RWPE2 (cell line): Measurements from ENCODE around the gene BRD9.
A peak's percentile ranks its signal among the peaks of the same experiment; 100 is the strongest.
"Not testable (repeated sequence)": the region's sequence is repeated elsewhere in the genome, so short reads cannot be mapped to it uniquely, and the experiment has no call there.

Source experiments
- ATAC-seq: fragments of 200-7000 bp; cut with Tn5 transposase; 3 replicates; pipeline ENCODE4 v1.9.1; 2021; ENCODE audit warnings: low read depth
- DNase-seq: peaks from one replicate; pipeline ENCODE4 v3.0.0-alpha.2; 2020; ENCODE audit warnings: low spot score
- H3K27ac ChIP-seq: fragments of 450-650 bp; 2 replicates; pipeline ENCODE4 v1.5.1; 2017; ENCODE audit warnings: mild to moderate bottlenecking; ENCODE audit not compliant: poor library complexity, severe bottlenecking
- H3K27me3 ChIP-seq: fragments of 250-450 bp; sonication (Bioruptor Pico); 2 replicates; pipeline ENCODE4 v1.5.1; 2021; ENCODE audit warnings: mild to moderate bottlenecking, moderate library complexity; ENCODE audit not compliant: insufficient read depth, poor library complexity, severe bottlenecking
- H3K36me3 ChIP-seq: fragments of 250-450 bp; sonication (Bioruptor Pico); 2 replicates; pipeline ENCODE4 v1.5.1; 2020; ENCODE audit warnings: low read depth, mild to moderate bottlenecking, moderate library complexity
- H3K4me1 ChIP-seq: fragments of 250-450 bp; sonication (Bioruptor Pico); 2 replicates; pipeline ENCODE4 v1.5.1; 2021; ENCODE audit warnings: mild to moderate bottlenecking, moderate library complexity; ENCODE audit not compliant: insufficient read depth, poor library complexity, severe bottlenecking
- H3K4me3 ChIP-seq: fragments of 250-450 bp; sonication (Bioruptor Pico); 2 replicates; pipeline ENCODE4 v1.5.1; 2021; ENCODE audit warnings: mild to moderate bottlenecking, moderate library complexity; ENCODE audit not compliant: severe bottlenecking
- H3K9me3 ChIP-seq: fragments of 250-450 bp; sonication (Bioruptor Pico); 2 replicates; pipeline ENCODE4 v1.5.1; 2021; ENCODE audit warnings: mild to moderate bottlenecking, moderate library complexity; ENCODE audit not compliant: severe bottlenecking
- CTCF ChIP-seq: fragments of 450-650 bp; IDR thresholded peaks from one replicate; pipeline ENCODE4 v1.5.1; 2017; ENCODE audit warnings: mild to moderate bottlenecking, moderate library complexity; ENCODE audit not compliant: poor library complexity, severe bottlenecking

BRD9 gene

DNA sequence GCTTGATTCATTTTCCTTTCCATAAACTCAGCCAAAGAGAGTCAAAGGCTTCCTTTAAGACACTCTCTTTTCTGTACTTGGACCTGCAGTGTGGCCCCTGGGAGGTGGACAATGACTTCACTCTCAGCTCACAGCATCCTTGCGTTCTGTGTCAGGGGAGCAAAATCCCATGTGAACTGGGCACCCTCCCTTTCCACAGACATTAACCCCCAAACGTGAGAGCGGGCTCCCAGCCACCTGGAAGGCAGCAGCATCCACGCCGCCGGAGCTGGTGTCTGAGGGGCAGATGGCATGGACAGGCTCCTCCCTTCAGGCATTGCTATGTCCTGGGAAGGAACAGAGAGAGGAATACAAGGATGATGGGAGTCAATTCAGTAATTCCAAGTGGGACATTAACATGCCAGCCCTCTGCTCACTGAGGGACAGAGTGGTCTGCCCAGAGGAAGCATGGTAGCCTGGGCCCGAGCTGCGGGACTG lies 39.6 kb upstream of the BRD9 start:
- Histone ChIP-seq H3K9me3 (no peaks in the 10 kb centered on the region), H3K36me3 (no peaks in the 10 kb centered on the region), H3K4me1 (no peaks in the 10 kb centered on the region), H3K27ac (no peak overlapping the region), H3K27me3 (peaks cover 4% of the 10 kb centered on the region), H3K4me3 (no peak overlapping the region)
- DNase-seq (peak; percentile 57), ATAC-seq (no peak)
- TF ChIP-seq CTCF: no peak

DNA sequence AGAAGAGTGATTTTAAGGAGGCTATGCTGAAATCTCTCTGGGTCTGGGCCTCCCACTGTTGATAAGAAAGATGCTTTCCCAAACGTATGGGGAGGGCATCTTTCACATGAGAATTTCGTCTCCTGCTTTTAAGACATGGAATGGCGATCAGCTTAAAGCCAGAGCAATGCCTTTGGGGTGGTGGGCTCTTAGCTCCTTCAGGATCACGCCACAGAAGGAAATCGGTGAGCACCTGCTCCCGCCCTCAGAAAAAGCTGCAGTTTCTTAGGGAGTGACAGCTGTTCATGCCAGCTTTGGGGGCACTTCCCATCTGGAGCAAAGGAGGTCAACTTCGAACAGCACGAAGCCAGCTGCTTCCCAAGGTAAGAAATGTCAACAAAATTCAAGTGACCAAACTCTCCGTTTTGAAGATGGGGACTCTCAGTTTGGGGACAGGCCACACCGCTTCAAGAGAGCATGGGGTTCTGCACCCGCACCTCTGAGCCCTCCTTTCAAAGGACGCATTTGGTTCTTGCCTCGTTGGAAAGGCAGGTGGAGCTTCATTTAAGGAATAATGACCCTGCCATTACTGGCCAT lies 39.1 kb upstream of the BRD9 start:
- Histone ChIP-seq H3K27ac (no peak overlapping the region), H3K9me3 (no peaks in the 10 kb centered on the region), H3K27me3 (peaks cover 9% of the 10 kb centered on the region), H3K4me1 (no peaks in the 10 kb centered on the region), H3K36me3 (no peaks in the 10 kb centered on the region), H3K4me3 (no peak overlapping the region)
- no peak for ATAC-seq
- peak; percentile 29 for DNase-seq
- no peak for TF ChIP-seq CTCF

GRCh38 chr5:930866-931265 lies 38.3 kb upstream of the BRD9 start:
- Histone ChIP-seq H3K27ac (no peak overlapping the region), H3K4me1 (no peaks in the 10 kb centered on the region)

GRCh38 chr5:929596-929995 lies 37.0 kb upstream of the BRD9 start:
- no peaks in the 10 kb centered on the region for H3K4me1 ChIP-seq
- no peak for TF ChIP-seq CTCF
- DNase-seq (no peak), ATAC-seq (no peak)
- H3K27ac ChIP-seq: no peak overlapping the region
- peaks cover 20% of the 10 kb centered on the region for H3K27me3 ChIP-seq
- H3K9me3 ChIP-seq: no peaks in the 10 kb centered on the region
- H3K4me3 ChIP-seq: no peak overlapping the region
- H3K36me3 ChIP-seq: no peaks in the 10 kb centered on the region

More at GRCh38 chr5:930866-931265, 38.3 kb upstream of the BRD9 start:
- Histone ChIP-seq H3K27me3 (peaks cover 17% of the 10 kb centered on the region), H3K9me3 (no peaks in the 10 kb centered on the region), H3K36me3 (no peaks in the 10 kb centered on the region), H3K4me3 (no peak overlapping the region)
- ATAC-seq: no peak
- peak; percentile 20 for DNase-seq
- no peak for TF ChIP-seq CTCF

GRCh38 chr5:929182-929581 lies 36.6 kb upstream of the BRD9 start:
- H3K4me1 ChIP-seq, H3K9me3 ChIP-seq, H3K36me3 ChIP-seq, ATAC-seq, DNase-seq, H3K27ac ChIP-seq, H3K4me3 ChIP-seq: not testable (repeated sequence)
- H3K27me3 ChIP-seq: peaks cover 20% of the 10 kb centered on the region
